Right renal cortex interstitium (tissue), 3 donors: ENCODE results near the gene PEBP1. TPM values are rescaled to one million over a fixed set of nuclear protein-coding genes. Genes with fewer than 3 reads are reported as not detected.

Source experiments
- DNase-seq, 3 donors: peaks; one replicate each; pipeline ENCODE4 v3.0.0-alpha.2; 2013; ENCODE audit warnings: low read depth in 3 of 3, low spot score in 2 of 3
- polyA plus RNA-seq, 3 donors: library from polyadenylated mRNA; unstranded; fragments of 120-200 nt; gene quantifications; one replicate each; pipeline ENCODE4 v1.2.1, GENCODE V29; 2013; ENCODE audit not compliant: insufficient read length in 3 of 3

PEBP1 gene
- polyA plus RNA-seq, 3 donors: 315 to 320 (median 318) TPM

DNA sequence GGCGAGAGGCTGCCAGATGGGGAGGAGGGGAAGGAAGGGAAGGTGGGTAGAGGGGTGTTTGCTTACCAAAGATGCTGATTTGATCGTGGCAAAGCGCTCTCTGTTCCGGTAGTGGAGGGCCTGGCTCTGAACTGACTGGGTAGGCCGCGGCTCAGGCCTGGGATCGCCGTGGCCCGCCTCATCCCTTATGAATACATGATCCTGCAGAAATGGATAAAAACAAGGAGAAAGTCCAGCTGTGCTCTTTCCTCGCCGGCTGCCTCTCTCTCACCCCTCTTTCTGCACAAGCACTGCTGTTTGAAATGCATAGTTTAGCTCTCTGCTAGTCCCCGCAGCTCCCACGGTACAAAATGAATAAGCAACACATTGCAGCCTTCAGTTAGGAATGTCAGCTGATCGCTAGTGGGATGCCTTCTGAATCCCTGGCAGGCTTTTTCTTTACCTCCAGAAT is 53.8 kb downstream of the PEBP1 start:
- DNase-seq: peak in 1 of 3 donors; percentile 23

DNA sequence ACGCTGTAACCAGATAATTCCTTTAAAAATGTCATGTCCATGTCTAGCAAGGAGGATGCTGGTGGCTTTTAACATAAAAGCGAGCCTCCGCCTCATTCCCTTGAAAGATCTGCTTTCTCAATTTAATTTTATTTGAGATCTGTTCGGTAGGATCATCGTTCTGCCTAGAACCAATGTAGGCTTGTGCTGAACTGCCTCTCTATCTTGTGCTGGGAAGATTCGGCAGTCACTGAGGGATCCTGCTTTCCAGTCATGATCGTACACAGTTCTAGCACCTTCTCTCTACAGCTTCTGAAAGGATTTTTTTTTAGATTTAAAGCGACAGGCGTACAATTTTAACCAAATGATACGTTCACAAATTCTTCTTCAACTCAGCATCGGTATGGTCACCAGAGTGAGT is 54.3 kb downstream of the PEBP1 start:
- DNase-seq: no peak

DNA sequence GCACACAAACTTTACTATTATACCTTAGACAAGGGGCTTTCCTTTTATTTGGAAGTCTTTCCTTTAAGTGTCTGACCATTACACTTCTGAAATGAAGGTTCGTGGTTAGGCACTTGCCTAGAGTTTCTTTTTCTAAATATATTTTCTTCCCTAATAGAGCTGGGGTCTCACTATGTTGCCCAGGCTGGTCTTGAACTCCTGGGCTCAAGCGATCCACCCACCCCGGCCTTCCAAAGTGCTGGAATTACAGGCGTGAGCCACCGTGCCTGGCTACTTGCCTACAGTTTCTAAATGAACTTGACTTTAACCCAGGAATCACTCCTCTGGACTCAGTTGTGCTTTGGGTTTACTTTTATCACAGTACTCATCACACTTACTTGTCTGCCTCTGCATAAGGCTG is 57.6 kb downstream of the PEBP1 start:
- no peak for DNase-seq

DNA sequence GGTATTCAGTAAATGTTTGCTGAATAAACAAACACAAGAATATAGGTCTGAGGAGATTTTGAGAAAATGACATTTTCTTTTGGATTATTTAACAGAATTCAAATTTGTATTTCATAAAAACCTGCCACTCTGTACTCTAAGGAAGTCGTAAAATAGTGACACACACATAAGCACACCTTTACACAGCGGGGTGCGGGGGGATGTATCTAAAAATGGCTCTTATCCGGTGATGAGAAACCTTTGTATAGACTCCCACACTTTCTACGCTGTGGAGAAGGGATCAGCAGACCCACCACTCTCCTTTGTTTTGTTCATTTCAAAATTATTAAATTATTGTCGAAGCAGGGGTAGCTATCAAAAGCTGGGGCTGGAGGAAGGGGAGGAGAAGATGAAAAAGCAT is 58.0 kb downstream of the PEBP1 start:
- DNase-seq: no peak

Other genes with a start within 250 kb of the PEBP1 start
- gene KSR2, start 167.1 kb upstream of the PEBP1 start, polyA plus RNA-seq: under 1 TPM; 0.75 to 0.89 (median 0.89) TPM
- gene RFC5, start 119.4 kb upstream of the PEBP1 start, polyA plus RNA-seq: 10 to 100 TPM; 33.9 to 35.3 (median 33.9) TPM
- gene WSB2, start 74.9 kb upstream of the PEBP1 start, polyA plus RNA-seq: 10 to 100 TPM; 52.1 to 53.2 (median 52.8) TPM
- gene VSIG10, start 32.1 kb upstream of the PEBP1 start, polyA plus RNA-seq: 10 to 100 TPM; 20.5 to 24.8 (median 24.6) TPM
- 10 to 100 TPM; 32.7 to 38.3 (median 36.0) TPM for gene TAOK3, start 236.8 kb downstream of the PEBP1 start, polyA plus RNA-seq
- gene SUDS3, start 240.4 kb downstream of the PEBP1 start, polyA plus RNA-seq: 10 to 100 TPM; 46.0 to 47.9 (median 46.8) TPM